PC-3 (cell line): Measurements from ENCODE around the gene CTNNA3.

Experiments used
- CTCF ChIP-seq: fragments of 300-600 bp; sonication (generic); conservative IDR thresholded peaks from 2 replicates; pipeline ENCODE4 v1.5.1; 2017; ENCODE audit warnings: antibody characterized with exemption, low read depth, mild to moderate bottlenecking, low read length
- EZH2phosphoT487 ChIP-seq: fragments of 300-600 bp; sonication (generic); IDR thresholded peaks from 2 replicates; pipeline ENCODE4 v1.6.1; 2018; ENCODE audit warnings: mild to moderate bottlenecking, antibody characterized with exemption, low read length, borderline replicate concordance

GRCh38 chr10:67087135-67087425 is 608.9 kb downstream of the CTNNA3 start:
- TF ChIP-seq CTCF (no peak), EZH2phosphoT487 (no peak)
